Fibroblast of peridontal ligament (primary cell): ENCODE measurements around the gene RIN2.
A peak's percentile ranks its signal among the peaks of the same experiment; 100 is the strongest.

ENCODE experiments used
- DNase-seq: peaks from one replicate; pipeline ENCODE4 v3.0.0-alpha.2; 2010; ENCODE audit errors: extremely low read depth

RIN2 gene

DNA sequence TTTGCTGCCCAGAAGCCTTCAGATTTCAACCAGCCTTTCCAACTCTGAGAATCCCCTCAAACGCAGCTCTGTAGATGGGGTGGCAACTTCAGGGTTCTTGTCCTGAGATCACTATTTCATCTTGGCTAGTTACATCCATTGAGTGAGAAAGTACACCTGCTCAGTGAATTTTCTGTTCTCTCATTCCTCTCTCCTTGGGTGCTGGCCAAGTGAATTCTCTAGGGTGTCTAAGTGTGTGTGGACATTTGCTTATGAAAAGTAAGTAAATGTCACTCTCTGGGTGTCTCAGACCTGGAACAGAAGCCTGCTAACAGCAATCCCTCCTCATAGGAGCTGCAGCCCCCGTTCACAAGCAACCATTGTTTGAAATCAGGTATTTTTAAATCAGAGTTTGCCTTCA, 3.8 kb downstream of the RIN2 start:
- DNase-seq, result no peak

DNA sequence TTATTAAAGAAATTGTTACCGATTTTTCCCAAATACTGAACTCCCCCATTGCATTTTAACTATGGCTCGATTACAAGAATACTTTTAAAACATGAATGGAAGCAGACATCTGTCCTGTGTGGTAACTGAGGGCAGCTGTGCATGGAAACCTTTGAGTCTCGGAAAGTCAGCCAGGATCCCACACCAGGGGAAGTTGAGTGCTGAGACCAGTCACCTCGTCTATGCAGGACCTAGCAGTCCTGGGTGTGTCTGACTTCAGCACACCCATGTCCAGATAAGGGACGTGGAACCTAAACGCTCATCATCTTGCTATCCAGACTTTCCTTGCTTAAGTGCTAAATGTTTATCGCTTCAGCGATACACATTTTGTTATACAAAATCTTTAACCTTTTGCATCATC, 6.1 kb downstream of the RIN2 start:
- no peak for DNase-seq

- DNase-seq, result no peak
These were observed 7.2 kb downstream of the RIN2 start for GRCh38 chr20:19765266-19765665.

GRCh38 chr20:19765913-19766312, 7.9 kb downstream of the RIN2 start:
- no peak for DNase-seq

DNA sequence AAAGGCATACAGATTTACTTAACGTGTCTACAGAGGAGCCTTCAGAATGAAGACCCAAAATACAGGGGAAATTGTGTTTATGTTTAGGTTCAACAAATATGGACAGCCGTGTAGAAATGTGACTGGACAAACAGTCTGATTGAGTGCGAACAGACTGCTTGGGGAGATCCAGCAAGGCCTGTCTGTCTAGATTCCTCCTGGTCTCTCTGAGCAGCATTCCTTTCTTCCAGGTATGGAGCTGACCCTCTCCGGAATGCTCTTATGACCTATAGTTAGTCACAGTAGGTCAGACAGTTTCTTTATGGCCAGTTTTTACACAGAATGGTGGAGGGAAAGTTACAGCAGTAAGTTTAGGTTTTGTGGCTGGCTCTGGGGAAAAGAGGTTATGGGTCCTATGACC, 9.0 kb downstream of the RIN2 start:
- no peak for DNase-seq

DNA sequence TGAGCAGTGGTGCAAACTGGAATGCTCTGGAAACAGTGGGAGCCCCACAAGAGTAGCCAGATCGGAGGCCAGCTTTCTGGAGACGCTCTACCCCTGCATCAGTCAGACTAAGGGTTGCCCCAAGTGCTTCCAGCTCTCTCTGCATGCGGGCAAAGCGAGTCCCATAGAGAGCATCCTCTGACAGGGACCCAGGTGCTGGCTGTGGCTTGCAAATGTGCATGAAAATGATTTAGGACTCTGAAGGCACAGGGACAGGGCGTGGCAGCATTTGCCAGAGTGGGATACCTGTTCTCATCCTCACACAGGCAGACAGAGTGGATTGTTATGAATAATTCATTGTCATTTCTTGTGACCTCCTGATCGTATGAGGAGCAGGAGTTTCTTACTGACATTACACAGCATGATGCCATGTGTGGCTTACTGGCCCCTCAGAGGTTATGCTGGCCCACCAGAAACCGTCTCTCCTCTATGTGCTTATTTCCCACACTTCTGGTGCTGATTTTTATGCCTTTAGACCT, 10.3 kb downstream of the RIN2 start:
- DNase-seq, result no peak

DNA sequence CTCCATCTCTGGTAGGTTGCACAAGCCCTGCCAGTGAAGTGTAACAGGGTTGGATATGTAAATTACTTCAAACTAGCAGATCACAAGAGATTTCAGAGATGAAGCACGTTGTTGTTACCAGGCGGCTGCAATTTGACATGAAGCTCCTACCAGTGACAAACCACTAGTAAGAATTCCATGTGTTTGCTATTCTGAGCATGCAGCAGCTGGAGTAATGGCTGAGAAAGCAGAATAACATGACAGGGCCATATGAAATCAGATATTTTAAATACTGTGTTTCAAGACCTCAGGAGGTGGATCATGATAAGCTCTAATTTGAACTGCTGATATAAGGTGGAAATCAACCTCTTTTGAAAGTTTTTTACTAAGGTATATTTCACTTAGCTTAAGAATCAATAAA, 11.4 kb downstream of the RIN2 start:
- no peak for DNase-seq

GRCh38 chr20:19770375-19770774, 12.3 kb downstream of the RIN2 start:
- DNase-seq, result no peak

- DNase-seq, result no peak
These were observed 13.0 kb downstream of the RIN2 start for GRCh38 chr20:19771031-19771430.

- no peak for DNase-seq
These were observed 15.4 kb downstream of the RIN2 start for GRCh38 chr20:19773471-19773870.

GRCh38 chr20:19774135-19774933, 16.3 kb downstream of the RIN2 start:
- DNase-seq, result no peak

GRCh38 chr20:19775353-19776253, 17.5 kb downstream of the RIN2 start:
- peak; percentile 33 for DNase-seq

- no peak for DNase-seq
These were observed 19.3 kb downstream of the RIN2 start for GRCh38 chr20:19777315-19777714.

- no peak for DNase-seq
These were observed 19.9 kb downstream of the RIN2 start for GRCh38 chr20:19777981-19778380.

GRCh38 chr20:19778404-19778803, 20.3 kb downstream of the RIN2 start:
- no peak for DNase-seq

GRCh38 chr20:19779634-19780033, 21.6 kb downstream of the RIN2 start:
- peak; percentile 59 for DNase-seq

GRCh38 chr20:19780261-19780660, 22.2 kb downstream of the RIN2 start:
- no peak for DNase-seq

DNA sequence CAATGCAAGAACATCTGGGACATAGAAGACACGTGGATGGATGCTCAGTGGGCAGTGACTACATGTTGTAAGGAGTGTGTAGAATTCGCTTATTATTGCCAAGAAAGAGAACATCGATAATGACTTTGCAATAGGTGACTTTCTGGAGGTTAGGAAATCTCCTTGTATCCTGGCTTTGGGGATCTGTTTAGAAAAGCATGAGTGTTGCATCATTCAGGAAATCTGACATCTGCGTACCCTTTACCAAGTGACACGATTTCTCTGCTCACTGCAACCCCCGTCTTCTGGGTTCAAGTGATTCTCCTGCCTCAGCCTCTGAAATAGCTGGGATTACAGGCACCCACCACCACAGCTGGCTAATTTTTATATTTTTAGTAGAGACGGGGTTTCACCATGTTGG, 23.2 kb downstream of the RIN2 start:
- no peak for DNase-seq

- no peak for DNase-seq
These were observed 24.6 kb downstream of the RIN2 start for GRCh38 chr20:19782669-19783068.

- peak; percentile 67 for DNase-seq
These were observed 25.9 kb downstream of the RIN2 start for GRCh38 chr20:19783966-19784401.

DNA sequence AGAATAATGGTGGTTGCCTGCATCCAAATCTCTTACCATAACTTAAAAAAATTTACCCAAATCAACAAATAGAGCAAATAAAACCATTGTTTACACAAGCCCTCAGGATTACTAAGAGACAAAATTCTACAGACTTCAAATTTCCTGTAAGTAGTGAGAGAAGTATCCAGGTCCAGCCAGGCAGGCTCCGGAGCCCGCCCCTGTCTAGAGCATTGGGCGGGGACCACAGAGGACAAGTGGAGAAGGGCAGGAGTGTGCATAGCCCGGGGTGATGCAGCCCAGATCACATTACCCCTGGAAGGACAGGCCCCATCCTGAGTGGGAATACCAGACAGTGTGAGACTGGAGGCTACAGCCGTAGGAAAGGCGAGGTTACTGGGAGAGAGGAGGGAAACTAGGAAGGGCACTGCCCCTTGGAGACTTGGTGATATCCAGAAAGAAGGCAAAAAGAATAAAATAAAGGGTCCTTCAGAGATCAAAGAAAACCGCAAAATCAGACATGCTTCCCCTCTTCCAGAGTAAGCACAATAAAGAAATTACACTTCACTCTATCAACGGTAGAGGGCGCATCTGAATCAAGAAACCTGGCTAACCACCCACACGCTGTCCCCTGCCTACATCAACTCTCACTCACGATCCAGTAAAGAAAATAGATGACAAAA, 26.6 kb downstream of the RIN2 start:
- DNase-seq, result peak; percentile 93
